Prostate gland (tissue), 2 donors: ENCODE data around the gene ADPRH.

Experiments used
- CTCF ChIP-seq, 4 experiments: fragments of 200-600 bp in 2 of 4; fragments of 450-650 bp in 2 of 4; sonication (generic) in 2 of 4; IDR thresholded peaks; 1 replicate in 3 of 4; 2 replicates in 1 of 4; pipeline ENCODE4 v1.5.1; 2016 to 2019; ENCODE audit warnings: antibody characterized with exemption in 4 of 4, mild to moderate bottlenecking in 2 of 4, moderate library complexity in 2 of 4
- POLR2A ChIP-seq: fragments of 450-650 bp; IDR thresholded peaks from one replicate; pipeline ENCODE4 v1.6.1; 2016; ENCODE audit warnings: antibody characterized with exemption, mild to moderate bottlenecking

- TF ChIP-seq CTCF (IDR thresholded peaks at IDR 0.05) (no peak), POLR2A (no peak)
These were observed 44.9 kb downstream of the ADPRH start for GRCh38 chr3:119624002-119624720.
